ENCODE data around the gene TP63.

TP63 gene

GRCh38 chr3:189851682-189852081 is 220.5 kb downstream of the TP63 start:
- DNase-seq (ENCODE audit: low spot score): no peak

GRCh38 chr3:189853906-189854305 is 222.7 kb downstream of the TP63 start:
- DNase-seq (ENCODE audit: low spot score): no peak

- no peak for DNase-seq (ENCODE audit: low spot score)
Observed at GRCh38 chr3:189860296-189860695, 229.1 kb downstream of the TP63 start.

GRCh38 chr3:189862385-189862998 is 231.3 kb downstream of the TP63 start:
- no peak for DNase-seq (ENCODE audit: low spot score)

GRCh38 chr3:189863031-189863430 is 231.8 kb downstream of the TP63 start:
- DNase-seq (ENCODE audit: low spot score): no peak

- DNase-seq (ENCODE audit: low spot score): no peak
Observed at GRCh38 chr3:189868061-189868460, 236.9 kb downstream of the TP63 start.

- DNase-seq (ENCODE audit: low spot score): no peak
Observed at GRCh38 chr3:189869165-189869564, 238.0 kb downstream of the TP63 start.

- DNase-seq (ENCODE audit: low spot score): no peak
Observed at GRCh38 chr3:189871418-189871817, 240.2 kb downstream of the TP63 start.

GRCh38 chr3:189883113-189883753 is 252.0 kb downstream of the TP63 start:
- DNase-seq (ENCODE audit: low spot score): no peak

- DNase-seq (ENCODE audit: low spot score): no peak
Observed at GRCh38 chr3:189890496-189890895, 259.3 kb downstream of the TP63 start.

GRCh38 chr3:189896533-189896932 is 265.3 kb downstream of the TP63 start:
- no peak for DNase-seq (ENCODE audit: low spot score)

- DNase-seq (ENCODE audit: low spot score): no peak
Observed at GRCh38 chr3:189897406-189897805, 266.2 kb downstream of the TP63 start.

GRCh38 chr3:189898559-189899153 is 267.5 kb downstream of the TP63 start:
- DNase-seq (ENCODE audit: low spot score): no peak

- DNase-seq (ENCODE audit: low spot score): no peak
Observed at GRCh38 chr3:189899186-189899585, 268.0 kb downstream of the TP63 start.

GRCh38 chr3:189900578-189900977 is 269.4 kb downstream of the TP63 start:
- DNase-seq (ENCODE audit: low spot score): no peak

- DNase-seq (ENCODE audit: low spot score): no peak
Observed at GRCh38 chr3:189901481-189901880, 270.3 kb downstream of the TP63 start.

GRCh38 chr3:189902230-189903186 is 271.3 kb downstream of the TP63 start:
- no peak for DNase-seq (ENCODE audit: low spot score)

GRCh38 chr3:189903562-189904250 is 272.5 kb downstream of the TP63 start:
- no peak for DNase-seq (ENCODE audit: low spot score)

GRCh38 chr3:189907803-189908202 is 276.6 kb downstream of the TP63 start:
- DNase-seq (ENCODE audit: low spot score): no peak

- no peak for DNase-seq (ENCODE audit: low spot score)
Observed at GRCh38 chr3:189908646-189909045, 277.5 kb downstream of the TP63 start.

- no peak for DNase-seq (ENCODE audit: low spot score)
Observed at GRCh38 chr3:189909139-189909538, 277.9 kb downstream of the TP63 start.
